ENCODE results near the gene SFRP5.

DNA sequence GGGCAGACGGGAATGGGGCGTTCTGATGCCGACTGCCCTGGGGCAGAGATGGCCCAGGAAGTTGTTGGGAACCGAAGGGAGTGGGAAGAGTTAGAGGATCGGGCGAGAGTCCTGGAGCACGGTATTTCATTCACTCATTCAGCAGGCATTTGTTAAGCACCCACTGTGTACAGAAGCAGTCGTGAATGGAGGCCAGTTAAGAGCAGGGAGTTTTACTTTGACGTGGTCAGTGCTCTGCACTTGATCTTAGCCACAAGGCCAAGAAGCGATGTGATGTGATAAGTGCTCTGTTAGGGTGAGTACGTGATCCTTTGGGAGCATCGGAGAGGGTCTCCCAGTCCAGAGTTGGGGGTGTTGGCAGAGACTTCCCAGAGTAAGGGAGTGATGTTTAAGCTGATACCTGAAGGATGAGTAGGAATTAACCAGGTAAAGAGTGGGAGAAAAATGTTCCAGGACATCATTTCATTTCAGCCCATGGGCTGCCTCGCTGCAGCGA lies 34.0 kb downstream of the SFRP5 start:
- TF ChIP-seq, protein P1, sequence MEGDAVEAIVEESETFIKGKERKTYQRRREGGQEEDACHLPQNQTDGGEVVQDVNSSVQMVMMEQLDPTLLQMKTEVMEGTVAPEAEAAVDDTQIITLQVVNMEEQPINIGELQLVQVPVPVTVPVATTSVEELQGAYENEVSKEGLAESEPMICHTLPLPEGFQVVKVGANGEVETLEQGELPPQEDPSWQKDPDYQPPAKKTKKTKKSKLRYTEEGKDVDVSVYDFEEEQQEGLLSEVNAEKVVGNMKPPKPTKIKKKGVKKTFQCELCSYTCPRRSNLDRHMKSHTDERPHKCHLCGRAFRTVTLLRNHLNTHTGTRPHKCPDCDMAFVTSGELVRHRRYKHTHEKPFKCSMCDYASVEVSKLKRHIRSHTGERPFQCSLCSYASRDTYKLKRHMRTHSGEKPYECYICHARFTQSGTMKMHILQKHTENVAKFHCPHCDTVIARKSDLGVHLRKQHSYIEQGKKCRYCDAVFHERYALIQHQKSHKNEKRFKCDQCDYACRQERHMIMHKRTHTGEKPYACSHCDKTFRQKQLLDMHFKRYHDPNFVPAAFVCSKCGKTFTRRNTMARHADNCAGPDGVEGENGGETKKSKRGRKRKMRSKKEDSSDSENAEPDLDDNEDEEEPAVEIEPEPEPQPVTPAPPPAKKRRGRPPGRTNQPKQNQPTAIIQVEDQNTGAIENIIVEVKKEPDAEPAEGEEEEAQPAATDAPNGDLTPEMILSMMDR (IDR thresholded peaks at IDR 0.05) = no peak
- no peak for TF ChIP-seq EZH2phosphoT487 (IDR thresholded peaks at IDR 0.05)
- TF ChIP-seq EZH2 (IDR thresholded peaks at IDR 0.05) = no peak
